ENCODE results near the gene HOXA3. TPM values are rescaled to one million over a fixed set of nuclear protein-coding genes. Genes with fewer than 3 reads are reported as not detected.

Gene HOXA3
- 3.7 to 5.6 TPM (median 4.7 TPM) in 5 replicates for total RNA-seq (2022; extraction: Qiagen RNA extraction)

GRCh38 chr7:27151931-27152815, at the start of gene HOXA3:
Gene HOXA3 (minus strand): TSS chr7:27152583. CDS start chr7:27110640, 41,943 bp downstream.

GRCh38 chr7:27199849-27200760, 47.7 kb upstream of the HOXA3 start, which contains the start of gene HOXA13:
Gene HOXA13 (minus strand): TSS chr7:27200091. CDS start chr7:27200077, 14 bp downstream.

GRCh38 chr7:27185013-27185853, 32.9 kb upstream of the HOXA3 start, which contains the start of gene HOXA11:
Gene HOXA11 (minus strand): TSS chr7:27185232. CDS start chr7:27185144, 88 bp downstream.

GRCh38 chr7:27173956-27174873, 21.8 kb upstream of the HOXA3 start, which contains the start of gene HOXA10:
Gene HOXA10 (minus strand): TSS chr7:27174320. CDS start chr7:27174306, 14 bp downstream.

GRCh38 chr7:27165089-27165995, 13.0 kb upstream of the HOXA3 start, which contains the start of gene HOXA9:
Gene HOXA9 (minus strand): TSS chr7:27165537. CDS start chr7:27165457, 80 bp downstream.

GRCh38 chr7:27156508-27156898, 4.1 kb upstream of the HOXA3 start, which contains the start of gene HOXA7:
Gene HOXA7 (minus strand): TSS chr7:27156675. CDS start chr7:27156545, 130 bp downstream.

GRCh38 chr7:27147199-27148030, 5.0 kb downstream of the HOXA3 start, which contains the start of gene HOXA6:
Gene HOXA6 (minus strand): TSS chr7:27147774. CDS start chr7:27147749, 25 bp downstream.

GRCh38 chr7:27143023-27143949, 9.1 kb downstream of the HOXA3 start, which contains the start of gene HOXA5:
Gene HOXA5 (minus strand): TSS chr7:27143681. CDS start chr7:27143607, 74 bp downstream.

GRCh38 chr7:27130540-27131389, 21.6 kb downstream of the HOXA3 start, which contains the start of gene HOXA4:
Gene HOXA4 (minus strand): TSS chr7:27130757. CDS start chr7:27130733, 24 bp downstream.

GRCh38 chr7:27102581-27103442, 49.6 kb downstream of the HOXA3 start, which contains the start of gene HOXA2:
Gene HOXA2 (minus strand): TSS chr7:27102683. CDS start chr7:27102500, 183 bp downstream.

GRCh38 chr7:27095897-27096767, 56.3 kb downstream of the HOXA3 start, which contains the start of gene HOXA1:
Gene HOXA1 (minus strand): TSS chr7:27096000. CDS start chr7:27095912, 88 bp downstream.

All from A549 treated with AZD2906 at 1 μM for 4 hours (cell line).